UCSD-AML1 (cell line): ENCODE data around the gene APLP2.
"Not testable (repeated sequence)": the region's sequence is repeated elsewhere in the genome, so short reads cannot be mapped to it uniquely, and the experiment has no call there.

Experiments
- DNase-seq: peaks from one replicate; lab custom pipeline; 2025; ENCODE audit not compliant: unreplicated experiment; lab: John Stamatoyannopoulos, UW

APLP2 gene

DNA sequence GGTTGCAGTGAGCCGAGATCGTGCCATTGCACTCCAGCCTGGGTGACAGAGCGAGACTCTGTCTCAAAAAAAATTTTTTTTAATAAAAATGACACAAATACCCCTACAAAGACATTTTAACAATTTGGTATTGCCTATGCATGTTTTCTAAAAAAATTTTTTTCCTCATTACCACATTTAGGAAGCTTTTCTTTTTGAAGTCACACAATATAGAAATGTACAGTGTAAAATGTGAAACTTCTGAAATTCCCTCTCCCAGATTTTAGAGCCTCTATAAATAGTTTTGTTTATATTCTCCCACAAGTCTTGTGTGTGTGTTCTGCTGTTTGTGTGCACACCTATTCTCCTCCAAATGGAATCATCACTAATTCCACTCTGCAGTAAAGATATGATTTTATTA lies 97.5 kb downstream of the APLP2 start:
- no peak for DNase-seq

GRCh38 chr11:130168105-130168504 lies 98.4 kb downstream of the APLP2 start:
- no peak for DNase-seq

DNA sequence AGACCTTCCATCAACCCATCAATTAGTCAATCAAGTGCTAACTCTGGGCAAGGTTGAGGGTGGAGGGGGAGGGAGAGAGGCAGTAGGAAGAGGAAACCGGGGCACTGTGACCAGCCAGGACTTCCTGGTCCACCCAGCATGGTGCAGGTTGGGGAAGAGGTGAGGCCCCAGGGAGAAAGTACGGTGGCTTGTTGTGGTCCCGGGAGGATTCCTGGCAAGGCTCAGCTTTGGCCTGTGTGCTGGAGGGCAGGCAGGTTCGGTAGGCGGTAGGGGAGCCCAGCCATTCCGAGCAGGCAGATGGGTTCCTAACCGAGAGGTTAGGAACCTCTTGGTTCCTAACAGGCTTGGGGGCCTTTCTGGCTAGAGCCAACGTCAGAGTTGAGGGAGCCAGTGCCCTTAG lies 100.7 kb downstream of the APLP2 start:
- DNase-seq, result no peak

GRCh38 chr11:130171534-130171933 lies 101.8 kb downstream of the APLP2 start:
- no peak for DNase-seq

- DNase-seq, result not testable (repeated sequence)
Observed at GRCh38 chr11:130172001-130172400, 102.3 kb downstream of the APLP2 start.

DNA sequence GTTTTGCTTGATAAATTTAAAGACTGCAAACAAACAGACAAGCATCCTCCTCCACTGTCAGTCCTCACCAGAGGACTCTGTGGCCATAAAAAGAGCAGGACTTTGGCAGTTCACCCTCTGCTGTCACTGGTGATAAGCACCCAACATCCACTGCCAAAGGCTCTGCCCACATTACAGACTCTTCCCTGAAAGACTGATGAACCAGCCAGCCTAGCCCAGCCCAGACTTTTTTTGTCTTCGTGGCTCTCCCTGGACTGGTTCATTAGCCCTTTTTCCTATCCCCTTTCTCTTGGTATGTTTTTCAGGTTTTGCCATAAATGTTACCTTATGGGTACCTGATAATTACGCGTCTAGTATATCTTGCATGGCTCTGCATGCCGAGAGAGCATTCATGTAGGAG lies 104.9 kb downstream of the APLP2 start:
- no peak for DNase-seq

GRCh38 chr11:130175898-130176297 lies 106.2 kb downstream of the APLP2 start:
- no peak for DNase-seq

GRCh38 chr11:130177782-130178181 lies 108.1 kb downstream of the APLP2 start:
- DNase-seq, result no peak

GRCh38 chr11:130178441-130179339 lies 109.0 kb downstream of the APLP2 start:
- DNase-seq, result no peak

- DNase-seq, result no peak
Observed at GRCh38 chr11:130179396-130180306, 110.0 kb downstream of the APLP2 start.

- no peak for DNase-seq
Observed at GRCh38 chr11:130180491-130180890, 110.8 kb downstream of the APLP2 start.

GRCh38 chr11:130180896-130181294 lies 111.2 kb downstream of the APLP2 start:
- no peak for DNase-seq

DNA sequence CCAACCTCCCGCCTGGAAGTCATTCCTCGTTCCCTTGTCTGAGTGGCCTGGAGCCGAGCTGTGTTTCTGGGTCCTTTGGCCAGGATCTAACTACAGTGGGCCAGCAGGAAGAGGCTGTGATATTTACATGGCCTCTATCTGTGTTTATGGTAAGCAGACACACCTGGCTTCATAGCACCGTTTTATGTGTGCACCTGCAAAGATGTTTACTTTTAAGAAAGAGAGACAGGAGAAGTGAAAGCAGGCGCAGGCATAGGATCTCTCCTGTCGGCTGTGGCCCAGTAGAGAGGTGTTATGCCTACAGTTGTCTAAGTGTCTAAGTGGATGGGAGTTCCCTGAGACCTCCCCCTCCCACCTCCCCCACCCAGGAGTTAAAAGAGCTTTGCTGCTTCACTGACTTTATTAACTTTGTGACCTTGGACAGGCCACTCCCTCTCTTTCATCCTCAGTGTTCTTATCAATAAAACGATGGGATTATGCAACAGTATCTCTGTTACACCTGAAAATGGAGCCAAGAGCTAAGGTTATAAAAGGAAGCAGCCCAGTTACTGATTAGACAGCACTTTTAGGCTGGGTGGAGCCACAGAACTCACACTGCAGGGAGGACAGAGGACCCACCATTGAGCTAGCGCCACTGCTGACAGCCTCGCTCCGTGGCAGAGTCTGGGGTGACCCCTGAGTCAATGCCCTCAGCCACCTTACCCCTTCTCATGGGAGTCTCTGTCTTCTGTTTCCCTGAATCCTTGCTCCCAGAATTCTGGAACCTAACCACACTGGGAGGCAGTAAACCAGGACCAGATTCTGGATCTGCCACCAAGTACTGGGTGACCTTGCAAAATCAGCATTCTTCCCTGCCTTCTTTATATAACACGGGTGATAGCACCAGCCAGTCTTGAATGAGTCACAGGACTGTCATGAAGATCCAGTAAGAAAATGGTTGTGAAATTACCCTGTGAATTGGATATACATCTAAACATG lies 111.9 kb downstream of the APLP2 start:
- DNase-seq, result no peak

- DNase-seq, result no peak
Observed at GRCh38 chr11:130183878-130184610, 114.3 kb downstream of the APLP2 start.

DNA sequence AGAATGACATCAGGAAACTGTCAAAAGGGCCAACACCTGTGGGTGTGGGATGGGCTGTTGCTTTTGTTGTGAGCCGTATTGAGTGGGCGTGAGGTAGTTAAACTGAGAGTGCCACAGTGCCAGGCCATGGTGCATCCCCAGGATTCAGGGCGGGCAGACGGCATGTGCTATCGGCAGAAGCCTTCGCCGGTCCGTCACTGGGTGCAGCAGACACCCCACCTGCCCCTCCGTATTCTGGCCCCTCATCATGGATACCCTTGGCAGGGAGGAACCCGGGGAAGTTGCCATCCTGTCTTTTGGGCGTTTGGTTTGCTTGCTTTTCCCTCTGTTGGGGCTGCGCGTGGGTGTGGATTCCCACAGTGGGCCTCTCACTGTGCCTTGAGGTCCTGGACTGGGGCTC lies 117.4 kb downstream of the APLP2 start:
- DNase-seq, result no peak

GRCh38 chr11:130188047-130188446 lies 118.4 kb downstream of the APLP2 start:
- no peak for DNase-seq

DNA sequence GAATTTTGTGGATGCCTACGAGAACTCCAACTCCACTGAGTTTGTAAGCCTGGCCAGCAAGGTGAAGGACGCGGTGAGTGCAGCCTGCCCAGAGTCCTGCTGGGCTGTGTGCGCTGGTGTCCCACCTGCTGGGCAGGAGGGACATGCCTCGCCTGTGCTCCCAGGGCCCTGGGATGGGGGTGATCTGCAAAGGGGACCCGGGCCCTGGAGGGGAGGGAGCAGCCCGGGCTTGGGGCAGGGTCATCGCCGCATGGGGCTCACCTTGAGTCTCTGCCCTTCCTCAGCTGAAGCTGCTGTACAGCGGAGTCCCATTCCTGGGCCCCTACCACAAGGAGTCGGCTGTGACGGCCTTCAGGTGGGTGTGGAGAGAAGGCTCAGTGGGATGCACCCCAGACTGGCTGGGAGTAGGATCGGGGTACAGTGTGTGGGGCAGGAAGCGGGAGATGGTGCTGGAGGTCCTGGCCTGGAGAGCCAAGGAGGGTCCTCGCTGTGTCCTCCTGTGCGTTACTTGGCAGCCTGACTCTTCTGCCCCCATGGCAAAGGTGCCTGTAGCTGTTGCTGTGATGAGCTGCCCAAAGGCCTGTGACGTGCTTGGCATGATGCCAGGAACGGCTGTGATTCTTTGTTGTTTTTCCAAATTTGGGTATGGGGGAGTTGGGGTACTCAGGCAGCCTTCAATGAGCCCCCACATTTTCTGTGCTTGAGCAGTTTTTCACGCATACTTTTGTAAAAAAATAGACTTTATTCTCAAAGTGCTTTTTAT lies 119.1 kb downstream of the APLP2 start:
- no peak for DNase-seq

- no peak for DNase-seq
Observed at GRCh38 chr11:130189492-130190210, 120.0 kb downstream of the APLP2 start.
